ENCODE results near the gene NPTX1. TPM values are rescaled to one million over a fixed set of nuclear protein-coding genes. Genes with fewer than 3 reads are reported as not detected.

NPTX1 gene
- 0.10 TPM for total RNA-seq (ENCODE audit: unreplicated experiment)
- long read RNA-seq, result 0 reads

DNA sequence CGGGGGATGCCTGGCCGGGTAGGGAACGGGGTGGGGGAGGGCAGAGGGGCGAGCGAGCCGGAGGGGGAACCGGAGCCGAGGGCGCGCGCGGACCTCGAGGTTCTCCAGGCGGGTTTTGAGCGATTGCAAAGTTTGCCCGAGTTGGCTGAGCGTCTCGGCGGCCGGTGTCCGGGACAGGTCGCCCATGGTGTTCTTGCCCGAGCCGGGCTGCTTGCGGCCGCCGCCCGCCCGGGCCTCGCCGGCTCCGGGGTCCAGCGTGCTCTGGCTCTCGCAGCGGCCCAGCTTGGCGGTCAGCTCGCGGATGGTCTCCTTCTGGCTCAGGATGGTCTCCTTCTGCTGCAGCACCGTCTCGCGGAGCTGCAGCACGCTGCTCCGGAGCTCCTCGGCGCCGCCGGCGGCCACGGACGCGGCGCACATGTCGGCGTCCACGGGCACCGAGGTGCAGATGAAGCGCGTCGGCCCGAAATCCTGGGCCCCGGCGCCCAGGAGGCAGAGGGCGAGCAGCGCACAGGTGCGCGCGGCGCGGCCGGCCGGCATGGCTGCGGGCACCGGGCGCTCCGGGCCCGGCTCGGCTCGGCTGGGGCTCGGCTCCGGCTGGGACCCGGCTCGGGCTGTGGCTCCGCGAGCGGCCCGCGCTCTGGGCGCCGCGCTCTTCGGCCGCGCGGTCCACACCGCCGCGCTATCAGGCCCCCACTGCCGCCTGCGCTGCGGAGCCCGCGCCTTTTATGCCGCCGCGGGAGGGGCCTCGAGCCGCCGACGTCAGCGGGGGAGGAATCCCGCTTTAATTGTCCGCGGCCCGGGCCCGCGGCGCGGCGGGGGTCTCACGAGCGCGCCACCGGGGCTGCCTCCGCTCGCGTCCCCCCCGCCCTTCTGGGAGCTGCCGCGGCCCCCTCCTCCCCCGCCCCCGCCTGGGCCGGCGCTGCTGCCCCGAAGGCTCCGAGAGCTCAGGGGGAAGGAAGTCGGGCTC, at the start of gene NPTX1:
NPTX1 (minus strand) TSS at position 698 of the 967 bp plus-strand sequence; CDS start at position 537, 161 bp downstream.
- no peak for TF ChIP-seq CTCF (IDR thresholded peaks at IDR 0.05; ENCODE audit: unreplicated experiment)
- peaks cover 32% of the 10 kb centered on the region for H3K27me3 Mint-ChIP-seq (ENCODE audit: unreplicated experiment)
- DNase-seq (ENCODE audit: low spot score), result no peak
- H3K9me3 Mint-ChIP-seq (ENCODE audit: unreplicated experiment), result no peaks in the 10 kb centered on the region
- H3K4me3 Mint-ChIP-seq (ENCODE audit: unreplicated experiment), result no peak within 1 kb of the TSS
- no peak within 1 kb of the TSS for H3K27ac Mint-ChIP-seq (ENCODE audit: unreplicated experiment)
- peaks cover 4% of the 10 kb centered on the region for H3K36me3 Mint-ChIP-seq (ENCODE audit: low read depth, unreplicated experiment)
- H3K4me1 Mint-ChIP-seq (ENCODE audit: unreplicated experiment), result peaks cover 4% of the 10 kb centered on the region

DNA sequence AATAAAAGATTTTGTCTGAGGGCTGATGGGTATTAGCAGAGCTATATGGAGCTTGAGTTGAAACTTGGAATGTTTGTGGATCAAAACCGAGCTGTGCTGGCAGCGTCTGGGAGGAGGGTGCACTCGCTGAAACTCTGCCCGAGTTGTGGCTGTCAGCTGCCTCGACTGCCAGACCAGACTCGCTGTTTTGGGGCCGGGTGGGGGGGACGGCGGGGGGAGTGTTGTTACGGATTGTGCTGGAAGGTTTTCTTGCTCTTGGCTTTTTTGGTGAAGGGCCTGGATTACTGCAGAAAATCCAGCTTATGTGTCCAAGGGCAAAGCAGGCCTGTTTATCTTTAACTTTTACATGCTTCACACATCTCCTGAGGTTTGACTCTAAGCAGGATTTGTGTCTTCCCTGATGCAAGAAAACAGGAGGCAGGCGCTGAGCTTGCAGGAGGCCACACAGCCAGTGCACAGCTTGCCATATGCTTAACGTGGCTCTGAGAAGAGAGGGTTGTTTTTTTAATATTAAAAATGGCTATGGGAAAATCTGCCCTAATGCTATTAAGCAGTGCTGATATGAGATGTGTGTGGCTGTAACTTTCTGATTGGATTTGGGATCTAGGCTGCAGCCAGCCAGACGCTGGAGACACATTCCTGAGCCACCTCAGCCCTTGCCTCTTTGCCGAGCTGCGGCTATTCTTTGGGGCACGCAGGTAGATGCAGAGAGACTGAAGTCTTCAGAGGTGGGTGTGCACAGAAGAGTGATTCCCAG, 47.7 kb upstream of the NPTX1 start:
- H3K36me3 Mint-ChIP-seq (ENCODE audit: low read depth, unreplicated experiment), result no peaks in the 10 kb centered on the region
- no peak overlapping the region for H3K27ac Mint-ChIP-seq (ENCODE audit: unreplicated experiment)
- H3K9me3 Mint-ChIP-seq (ENCODE audit: unreplicated experiment), result no peaks in the 10 kb centered on the region
- DNase-seq (ENCODE audit: low spot score), result no peak
- peaks cover 12% of the 10 kb centered on the region for H3K4me1 Mint-ChIP-seq (ENCODE audit: unreplicated experiment)
- TF ChIP-seq CTCF (IDR thresholded peaks at IDR 0.05; ENCODE audit: unreplicated experiment), result no peak
- H3K4me3 Mint-ChIP-seq (ENCODE audit: unreplicated experiment), result no peak overlapping the region
- H3K27me3 Mint-ChIP-seq (ENCODE audit: unreplicated experiment), result peaks cover 4% of the 10 kb centered on the region

- no peaks in the 10 kb centered on the region for H3K9me3 Mint-ChIP-seq (ENCODE audit: unreplicated experiment)
- DNase-seq (ENCODE audit: low spot score), result no peak
- no peak overlapping the region for H3K27ac Mint-ChIP-seq (ENCODE audit: unreplicated experiment)
- H3K36me3 Mint-ChIP-seq (ENCODE audit: low read depth, unreplicated experiment), result no peaks in the 10 kb centered on the region
- peaks cover 17% of the 10 kb centered on the region for H3K4me1 Mint-ChIP-seq (ENCODE audit: unreplicated experiment)
- H3K27me3 Mint-ChIP-seq (ENCODE audit: unreplicated experiment), result peaks cover 6% of the 10 kb centered on the region
- no peak overlapping the region for H3K4me3 Mint-ChIP-seq (ENCODE audit: unreplicated experiment)
- no peak for TF ChIP-seq CTCF (IDR thresholded peaks at IDR 0.05; ENCODE audit: unreplicated experiment)
These were observed 46.8 kb upstream of the NPTX1 start for GRCh38 chr17:80523054-80523744.

GRCh38 chr17:80520810-80521455, 44.5 kb upstream of the NPTX1 start:
- no peaks in the 10 kb centered on the region for H3K36me3 Mint-ChIP-seq (ENCODE audit: low read depth, unreplicated experiment)
- peaks cover 17% of the 10 kb centered on the region for H3K4me1 Mint-ChIP-seq (ENCODE audit: unreplicated experiment)
- H3K27me3 Mint-ChIP-seq (ENCODE audit: unreplicated experiment), result peaks cover 6% of the 10 kb centered on the region
- H3K27ac Mint-ChIP-seq (ENCODE audit: unreplicated experiment), result no peak overlapping the region
- no peak overlapping the region for H3K4me3 Mint-ChIP-seq (ENCODE audit: unreplicated experiment)
- no peak for DNase-seq (ENCODE audit: low spot score)
- TF ChIP-seq CTCF (IDR thresholded peaks at IDR 0.05; ENCODE audit: unreplicated experiment), result no peak
- no peaks in the 10 kb centered on the region for H3K9me3 Mint-ChIP-seq (ENCODE audit: unreplicated experiment)

All from endothelial cell (in vitro differentiated cells).